Naive B cell (primary cell): Measurements from ENCODE around the gene GXYLT2. TPM values are rescaled to one million over a fixed set of nuclear protein-coding genes. Genes with fewer than 3 reads are reported as not detected.

Experiments used
- ATAC-seq, 2 donors: fragments of 150-1000 bp; cut with Tn5 transposase; 2 replicates each; pipeline ENCODE4 v1.10.0; 2021; ENCODE audit warnings: low read depth in 2 of 2, mild to moderate bottlenecking in 2 of 2, moderate library complexity in 2 of 2
- DNase-seq: peaks from one replicate; pipeline ENCODE4 v3.0.0; 2022
- H3K27ac Mint-ChIP-seq, 6 donors: one replicate each; pipeline ENCODE4 v1.8.0; 2020 to 2022; ENCODE audit warnings: mild to moderate bottlenecking in 6 of 6, mixed read lengths in 6 of 6, moderate library complexity in 5 of 6, inconsistent platforms in 2 of 6
- H3K27me3 Mint-ChIP-seq, 3 donors: one replicate each; pipeline ENCODE4 v1.8.0; 2021 to 2022; ENCODE audit warnings: mixed read lengths in 3 of 3, mild to moderate bottlenecking in 1 of 3
- H3K36me3 Mint-ChIP-seq, 2 donors: one replicate each; pipeline ENCODE4 v1.8.0; 2020 to 2022; ENCODE audit warnings: mixed read lengths in 2 of 2, inconsistent platforms in 1 of 2, mild to moderate bottlenecking in 1 of 2
- H3K4me1 Mint-ChIP-seq, 3 donors: one replicate each; pipeline ENCODE4 v1.8.0; 2020 to 2022; ENCODE audit warnings: mixed read lengths in 3 of 3, inconsistent platforms in 1 of 3, mild to moderate bottlenecking in 1 of 3, moderate library complexity in 1 of 3
- H3K4me3 Mint-ChIP-seq, 8 donors: one replicate each; pipeline ENCODE4 v1.8.0; 2020 to 2022; ENCODE audit warnings: mild to moderate bottlenecking in 8 of 8, mixed read lengths in 8 of 8, moderate library complexity in 8 of 8, inconsistent platforms in 2 of 8
- H3K9me3 Mint-ChIP-seq, 7 donors: one replicate each; pipeline ENCODE4 v1.8.0; 2020 to 2022; ENCODE audit warnings: mixed read lengths in 7 of 7, mild to moderate bottlenecking in 5 of 7, inconsistent platforms in 2 of 7, moderate library complexity in 1 of 7
- polyA plus RNA-seq, 6 donors: library from polyadenylated mRNA; unstranded; fragments of 300-500 nt; fragmentation: Illumina TruSeq; gene quantifications; one replicate each; pipeline ENCODE4 v1.2.3, GENCODE V29; 2021; ENCODE audit warnings: low read depth in 6 of 6

Gene GXYLT2
- polyA plus RNA-seq, 6 donors from 2014 or later = not detected

DNA sequence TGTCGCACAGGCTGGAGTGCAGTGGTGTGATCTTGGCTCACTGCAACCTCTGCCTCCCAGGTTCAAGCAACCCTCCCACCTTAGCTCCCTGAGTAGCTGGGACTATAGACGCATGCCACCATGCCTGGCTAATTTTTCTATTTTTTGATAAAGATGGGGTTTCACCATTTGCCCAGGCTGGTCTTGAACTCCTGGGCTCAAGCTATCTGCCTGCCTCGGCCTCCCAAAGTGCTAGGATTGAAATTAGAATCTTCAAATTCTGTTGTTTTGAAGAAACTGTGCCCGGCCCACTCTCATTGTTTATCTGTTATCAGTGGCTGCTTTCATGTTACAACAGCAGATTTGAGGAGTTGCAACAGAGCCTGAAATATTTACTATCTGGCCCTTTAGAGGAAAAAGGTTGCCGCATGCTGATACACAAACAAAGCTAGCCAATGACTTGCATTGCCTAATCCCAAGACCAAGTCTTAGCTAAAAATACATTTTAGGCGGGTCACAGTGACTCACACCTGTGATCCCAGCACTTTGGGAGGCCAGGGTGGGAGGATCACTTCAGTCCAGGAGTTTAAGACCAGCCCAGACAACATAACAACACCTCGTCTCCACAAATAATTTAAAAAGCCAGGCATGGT is 65.6 kb downstream of the GXYLT2 start:
- Mint-ChIP-seq H3K9me3 (no peaks in the 10 kb centered on the region), H3K27ac (peak overlapping the region in 1 of 6 donors; percentile 86), H3K36me3 (no peaks in the 10 kb centered on the region), H3K4me3 (no peak overlapping the region), H3K4me1 (peaks cover 0 to 7% (median 5%) of the 10 kb centered on the region in 3 donors), H3K27me3 (peaks cover 0 to 4% (median 0%) of the 10 kb centered on the region in 3 donors)
- ATAC-seq (no peak), DNase-seq (no peak)

- peaks cover 0 to 4% (median 0%) of the 10 kb centered on the region in 3 donors for H3K27me3 Mint-ChIP-seq
- H3K36me3 Mint-ChIP-seq = no peaks in the 10 kb centered on the region
- H3K4me3 Mint-ChIP-seq = no peak overlapping the region
- no peak for ATAC-seq
- H3K9me3 Mint-ChIP-seq = no peaks in the 10 kb centered on the region
- no peak overlapping the region for H3K27ac Mint-ChIP-seq
- peaks cover 0 to 4% (median 0%) of the 10 kb centered on the region in 3 donors for H3K4me1 Mint-ChIP-seq
- DNase-seq = no peak
Observed at GRCh38 chr3:72957297-72957696, 69.5 kb downstream of the GXYLT2 start.

DNA sequence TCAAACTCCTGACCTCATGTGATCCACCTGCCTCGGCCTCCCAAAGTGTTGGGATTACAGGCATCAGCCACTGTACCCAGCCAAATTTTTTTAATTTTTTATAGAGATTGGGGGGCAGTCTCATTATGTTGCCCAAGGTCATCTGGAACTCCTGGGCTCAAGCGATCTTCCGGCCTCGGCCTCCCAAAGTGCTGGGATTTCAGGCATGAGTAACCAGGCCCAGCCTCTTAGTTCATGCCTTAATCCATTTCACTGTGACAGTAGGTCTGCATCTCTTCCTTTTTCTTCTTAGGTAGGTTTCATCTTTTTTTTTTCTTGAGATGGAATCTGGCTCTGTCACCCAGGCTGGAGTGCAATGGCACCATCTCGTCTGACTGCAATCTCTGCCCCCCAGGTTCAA is 71.5 kb downstream of the GXYLT2 start:
- H3K4me1 Mint-ChIP-seq = peaks cover 0 to 4% (median 2%) of the 10 kb centered on the region in 3 donors
- H3K36me3 Mint-ChIP-seq = no peaks in the 10 kb centered on the region
- no peaks in the 10 kb centered on the region for H3K9me3 Mint-ChIP-seq
- ATAC-seq (no peak), DNase-seq (no peak)
- no peak overlapping the region for H3K4me3 Mint-ChIP-seq
- peaks cover 0 to 4% (median 0%) of the 10 kb centered on the region in 3 donors for H3K27me3 Mint-ChIP-seq
- no peak overlapping the region for H3K27ac Mint-ChIP-seq

DNA sequence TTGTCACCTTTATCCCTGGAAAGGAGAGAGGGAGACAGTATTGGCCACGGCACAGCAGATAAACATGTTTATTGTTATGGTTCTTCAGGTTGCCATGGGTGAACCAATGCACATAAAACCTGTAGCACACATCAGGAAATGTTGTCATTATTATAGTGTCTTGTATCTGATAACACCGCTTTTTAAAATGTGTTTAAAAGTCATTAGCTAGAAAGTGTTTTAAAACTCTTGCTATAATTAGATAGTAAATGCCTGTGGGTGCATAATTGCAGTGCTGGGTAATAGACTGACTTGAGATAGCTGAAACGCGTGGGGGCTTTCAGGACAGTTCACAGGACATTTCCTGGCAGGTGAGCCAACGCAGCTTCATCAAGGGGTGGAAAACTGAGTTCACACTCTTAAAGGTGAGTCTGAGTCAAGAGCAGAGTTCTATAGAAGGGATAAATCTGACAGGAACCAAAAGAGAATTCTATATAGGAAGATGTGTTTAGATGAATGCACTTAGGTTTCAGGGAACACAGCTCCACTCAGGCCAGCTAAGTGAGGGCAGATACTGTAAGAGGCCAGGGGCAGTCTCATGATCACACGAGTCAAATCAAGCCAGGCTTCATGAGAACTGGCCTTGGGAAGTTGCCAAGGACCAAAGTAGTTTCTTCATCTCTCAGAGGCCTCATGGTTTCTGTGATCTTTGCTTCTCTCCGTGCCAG is 73.1 kb downstream of the GXYLT2 start:
- H3K27me3 Mint-ChIP-seq = no peaks in the 10 kb centered on the region
- peaks cover 11 to 20% (median 18%) of the 10 kb centered on the region in 3 donors for H3K4me1 Mint-ChIP-seq
- DNase-seq = no peak
- no peak for ATAC-seq
- H3K9me3 Mint-ChIP-seq = no peaks in the 10 kb centered on the region
- peak overlapping the region in 1 of 6 donors; percentile 62 for H3K27ac Mint-ChIP-seq
- H3K4me3 Mint-ChIP-seq = no peak overlapping the region
- H3K36me3 Mint-ChIP-seq = no peaks in the 10 kb centered on the region

- Mint-ChIP-seq H3K4me1 (peaks cover 11 to 19% (median 16%) of the 10 kb centered on the region in 3 donors), H3K4me3 (no peak overlapping the region), H3K27ac (no peak overlapping the region)
Observed at GRCh38 chr3:72961752-72962151, 73.9 kb downstream of the GXYLT2 start.

GRCh38 chr3:72962317-72962716 is 74.5 kb downstream of the GXYLT2 start:
- no peak for DNase-seq
- H3K4me1 Mint-ChIP-seq = peaks cover 11 to 19% (median 16%) of the 10 kb centered on the region in 3 donors
- H3K36me3 Mint-ChIP-seq = no peaks in the 10 kb centered on the region
- H3K27ac Mint-ChIP-seq = peak overlapping the region in 2 of 6 donors; percentile 0 to 79
- no peak for ATAC-seq
- H3K9me3 Mint-ChIP-seq = no peaks in the 10 kb centered on the region
- H3K4me3 Mint-ChIP-seq = no peak overlapping the region
- no peaks in the 10 kb centered on the region for H3K27me3 Mint-ChIP-seq

More at GRCh38 chr3:72961752-72962151, 73.9 kb downstream of the GXYLT2 start:
- no peaks in the 10 kb centered on the region for H3K27me3 Mint-ChIP-seq
- ATAC-seq (no peak), DNase-seq (no peak)
- H3K36me3 Mint-ChIP-seq = no peaks in the 10 kb centered on the region
- no peaks in the 10 kb centered on the region for H3K9me3 Mint-ChIP-seq

GRCh38 chr3:72964633-72965032 is 76.8 kb downstream of the GXYLT2 start:
- no peaks in the 10 kb centered on the region for H3K9me3 Mint-ChIP-seq
- H3K27ac Mint-ChIP-seq = no peak overlapping the region
- H3K4me1 Mint-ChIP-seq = peaks cover 11 to 19% (median 16%) of the 10 kb centered on the region in 3 donors
- DNase-seq (no peak), ATAC-seq (no peak)
- H3K4me3 Mint-ChIP-seq = peak overlapping the region in 1 of 8 donors; percentile 9
- no peaks in the 10 kb centered on the region for H3K36me3 Mint-ChIP-seq
- no peaks in the 10 kb centered on the region for H3K27me3 Mint-ChIP-seq

GRCh38 chr3:72968266-72968664 is 80.4 kb downstream of the GXYLT2 start:
- Mint-ChIP-seq H3K9me3 (no peaks in the 10 kb centered on the region), H3K4me3 (no peak overlapping the region), H3K4me1 (peaks cover 11 to 19% (median 16%) of the 10 kb centered on the region in 3 donors), H3K36me3 (no peaks in the 10 kb centered on the region), H3K27me3 (peaks cover 5 to 8% (median 5%) of the 10 kb centered on the region in 3 donors), H3K27ac (no peak overlapping the region)
- DNase-seq (no peak), ATAC-seq (no peak)

DNA sequence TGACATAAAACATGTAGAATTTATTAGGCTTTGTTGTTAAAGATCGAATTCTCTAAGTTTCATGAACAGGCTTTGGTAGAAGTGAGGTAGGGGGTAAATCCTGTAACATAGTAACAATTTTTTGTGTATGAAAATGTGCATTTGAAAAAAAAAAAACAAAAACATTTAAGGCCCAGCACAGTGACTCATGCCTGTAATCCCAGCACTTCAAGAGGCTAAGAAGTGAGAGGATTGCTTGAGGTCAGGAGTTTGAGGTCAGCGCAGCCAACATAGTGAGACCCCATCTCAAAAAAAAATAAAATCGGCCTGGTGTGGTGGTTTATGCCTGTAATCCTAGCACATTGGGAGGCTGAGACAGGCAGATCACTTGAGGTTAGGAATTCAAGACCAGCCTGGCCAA is 81.9 kb downstream of the GXYLT2 start:
- ATAC-seq (no peak), DNase-seq (no peak)
- Mint-ChIP-seq H3K4me3 (no peak overlapping the region), H3K27me3 (peaks cover 10 to 13% (median 11%) of the 10 kb centered on the region in 3 donors), H3K27ac (peak overlapping the region in 1 of 6 donors; percentile 28), H3K9me3 (no peaks in the 10 kb centered on the region), H3K4me1 (peaks cover 10 to 13% (median 11%) of the 10 kb centered on the region in 3 donors), H3K36me3 (no peaks in the 10 kb centered on the region)

- peaks cover 10 to 13% (median 11%) of the 10 kb centered on the region in 3 donors for H3K27me3 Mint-ChIP-seq
Observed at GRCh38 chr3:72970942-72971341, 83.1 kb downstream of the GXYLT2 start.

DNA sequence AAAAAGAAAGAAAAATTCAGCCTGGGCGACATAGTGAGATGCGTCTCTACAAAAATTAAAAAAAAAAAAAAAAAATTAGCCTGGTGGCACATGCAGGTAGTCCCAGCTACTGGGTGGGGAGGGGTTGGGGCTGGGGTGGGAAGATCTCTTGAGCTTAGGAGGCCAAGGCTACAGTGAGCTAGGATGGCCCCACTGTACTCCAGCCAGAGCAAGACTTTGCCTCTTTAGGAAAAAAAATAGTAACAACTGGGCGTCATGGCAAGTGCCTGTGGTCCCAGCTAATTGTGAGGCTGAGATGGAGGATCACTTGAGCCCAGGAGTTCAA is 84.8 kb downstream of the GXYLT2 start:
- ATAC-seq (no peak), DNase-seq (no peak)
- Mint-ChIP-seq H3K36me3 (no peaks in the 10 kb centered on the region), H3K27ac (no peak overlapping the region), H3K4me1 (no peaks in the 10 kb centered on the region), H3K27me3 (peaks cover 10 to 19% (median 11%) of the 10 kb centered on the region in 3 donors), H3K9me3 (no peaks in the 10 kb centered on the region), H3K4me3 (no peak overlapping the region)

More at GRCh38 chr3:72970942-72971341, 83.1 kb downstream of the GXYLT2 start:
- DNase-seq (no peak), ATAC-seq (no peak)
- Mint-ChIP-seq H3K4me3 (no peak overlapping the region), H3K36me3 (no peaks in the 10 kb centered on the region), H3K27ac (no peak overlapping the region), H3K4me1 (peaks cover 0 to 2% (median under 1%) of the 10 kb centered on the region in 3 donors), H3K9me3 (no peaks in the 10 kb centered on the region)

GRCh38 chr3:72973031-72973723 is 85.3 kb downstream of the GXYLT2 start:
- no peaks in the 10 kb centered on the region for H3K4me1 Mint-ChIP-seq
- no peak overlapping the region for H3K27ac Mint-ChIP-seq
- no peaks in the 10 kb centered on the region for H3K36me3 Mint-ChIP-seq
- H3K4me3 Mint-ChIP-seq = no peak overlapping the region
- ATAC-seq (no peak), DNase-seq (no peak)
- H3K9me3 Mint-ChIP-seq = no peaks in the 10 kb centered on the region
- H3K27me3 Mint-ChIP-seq = peaks cover 10 to 19% (median 11%) of the 10 kb centered on the region in 3 donors

- ATAC-seq = no peak
- Mint-ChIP-seq H3K9me3 (no peaks in the 10 kb centered on the region), H3K27ac (no peak overlapping the region), H3K4me3 (no peak overlapping the region), H3K4me1 (no peaks in the 10 kb centered on the region), H3K27me3 (peaks cover 10 to 19% (median 11%) of the 10 kb centered on the region in 3 donors), H3K36me3 (no peaks in the 10 kb centered on the region)
- no peak for DNase-seq
Observed at GRCh38 chr3:72973786-72974185, 85.9 kb downstream of the GXYLT2 start.
